A549 (cell line): ENCODE measurements around the gene TM7SF2. TPM values are rescaled to one million over a fixed set of nuclear protein-coding genes. Genes with fewer than 3 reads are reported as not detected.

ENCODE experiments used
- ATAC-seq, 2 experiments: fragments of 200-7000 bp in 1 of 2; fragments of >200 bp in 1 of 2; cut with Nextera tagmentation in 1 of 2; cut with Tn5 transposase in 1 of 2; 3 replicates each; pipeline versions ENCODE4 v1.8.0 to v1.9.1; 2018 to 2020; ENCODE audit warnings: mild to moderate bottlenecking in 1 of 2, moderate library complexity in 1 of 2
- CTCF ChIA-PET: fragments of 300-600 bp; sonication (Branson Sonifier 250); formaldehyde crosslinking; extraction: SDS; loops from one replicate; lab custom pipeline; 2021; ENCODE audit warnings: antibody characterized with exemption, inconsistent platforms; lab: Yijun Ruan, JAX
- POLR2A ChIA-PET: fragments of 350-600 bp; formaldehyde crosslinking; extraction: SDS; loops from one replicate; lab custom pipeline; 2021; ENCODE audit warnings: antibody characterized with exemption, inconsistent platforms; lab: Yijun Ruan, JAX
- DNase-seq, 2 experiments: peaks; one replicate each; pipeline versions ENCODE4 v3.0.0 to v3.0.0-alpha.2; 2011 to 2016; ENCODE audit warnings: low read depth in 1 of 2, low spot score in 1 of 2
- FAIRE-seq: peaks from 2 replicates; lab custom pipeline; 2011; peaks lifted over from hg19 to GRCh38; lab: Jason Lieb, UNC
- H3K27ac ChIP-seq, 2 experiments: fragments of >200 bp; sonication (Bioruptor Twin); formaldehyde crosslinking; 3 replicates each; pipeline ENCODE4 v1.5.1; 2016 to 2017
- H3K4me1 ChIP-seq: fragments of >200 bp; sonication (Bioruptor Twin); formaldehyde crosslinking; 3 replicates; pipeline ENCODE4 v1.6.1; 2016
- H3K4me2 ChIP-seq: fragments of >200 bp; sonication (Bioruptor Twin); formaldehyde crosslinking; 3 replicates; pipeline ENCODE4 v1.6.1; 2016
- H3K4me3 ChIP-seq: fragments of >200 bp; sonication (Bioruptor Twin); formaldehyde crosslinking; 3 replicates; pipeline ENCODE4 v1.5.1; 2016
- H3K9me3 ChIP-seq: fragments of >200 bp; sonication (Bioruptor Twin); formaldehyde crosslinking; 3 replicates; pipeline ENCODE4 v1.6.1; 2016
- CHD2 ChIP-seq: fragments of 150-350 bp; IDR thresholded peaks from 2 replicates; pipeline ENCODE4 v1.6.1; 2014; ENCODE audit warnings: low read length; ENCODE audit not compliant: partially characterized antibody
- EHF ChIP-seq: fragments of 250-450 bp; sonication (Bioruptor Pico); IDR thresholded peaks from 2 replicates; pipeline ENCODE4 v1.5.0; 2020; ENCODE audit warnings: mild to moderate bottlenecking
- HEYL ChIP-seq: fragments of 250-450 bp; sonication (Bioruptor Pico); IDR thresholded peaks from 2 replicates; pipeline ENCODE4 v1.8.0; 2021; ENCODE audit warnings: mild to moderate bottlenecking, moderate library complexity
- HOXB13 ChIP-seq: fragments of 250-450 bp; sonication (Bioruptor Pico); IDR thresholded peaks from 2 replicates; pipeline ENCODE4 v1.5.0; 2020; ENCODE audit warnings: low read depth, mild to moderate bottlenecking, moderate library complexity
- JUN ChIP-seq, 2 experiments: fragments of >200 bp; sonication (Bioruptor Twin); formaldehyde crosslinking; IDR thresholded peaks; 2 replicates in 1 of 2; 3 replicates in 1 of 2; pipeline ENCODE4 v1.6.1; 2016 to 2017
- KDM1A ChIP-seq: fragments of 200-600 bp; sonication (generic); IDR thresholded peaks from 2 replicates; pipeline ENCODE4 v1.6.1; 2016; ENCODE audit warnings: low read depth, mild to moderate bottlenecking
- NFE2L2 ChIP-seq: fragments of 150-350 bp; conservative IDR thresholded peaks from 2 replicates; pipeline ENCODE4 v1.6.1; 2014; ENCODE audit warnings: low read length
- RARB ChIP-seq: fragments of 250-450 bp; sonication (Bioruptor Pico); IDR thresholded peaks from 2 replicates; pipeline ENCODE4 v1.8.0; 2021; ENCODE audit warnings: mild to moderate bottlenecking, moderate library complexity
- RCOR1 ChIP-seq: fragments of 150-350 bp; IDR thresholded peaks from 2 replicates; pipeline ENCODE4 v1.6.1; 2014; ENCODE audit warnings: antibody characterized with exemption, low read length, low read depth
- SMC3 ChIP-seq: fragments of >200 bp; sonication (Bioruptor Twin); formaldehyde crosslinking; IDR thresholded peaks from 3 replicates; pipeline ENCODE4 v1.6.1; 2018; ENCODE audit warnings: inconsistent platforms
- SREBF2 ChIP-seq: fragments of 450-650 bp; IDR thresholded peaks from 2 replicates; pipeline ENCODE4 v1.6.1; 2014; ENCODE audit warnings: mild to moderate bottlenecking, moderate library complexity
- ZFP36 ChIP-seq: fragments of 450-650 bp; IDR thresholded peaks from 2 replicates; pipeline ENCODE4 v1.6.1; 2014; ENCODE audit warnings: borderline replicate concordance; ENCODE audit not compliant: partially characterized antibody
- WGBS: methylation state at CpG from one replicate; pipeline ENCODE4 v1.1.6; 2017; ENCODE audit errors: missing lambda C conversion rate; 5-methylcytosine and 5-hydroxymethylcytosine counted together
- polyA plus RNA-seq, 4 experiments: library from polyadenylated mRNA; depleted of rRNA in 3 of 4; stranded (reverse); fragments of >200 nt; fragmentation: RNase III in 1 of 4; extraction: RNeasy Plus Mini Kit Qiagen cat#74134 plus additional on column Dnase treatment in 1 of 4; gene quantifications; 2 replicates in 3 of 4; 3 replicates in 1 of 4; pipeline ENCODE4 v1.2.3, GENCODE V29; 2011 to 2017
- TF ChIP-seq, protein P1 (sequence below): IDR thresholded peaks from 2 replicates; pipeline ENCODE4 v1.6.1; 2012; ENCODE audit warnings: low read depth, borderline replicate concordance
- TF ChIP-seq, protein P2 (sequence below): IDR thresholded peaks from 2 replicates; pipeline ENCODE4 v1.6.1; 2012
- TF ChIP-seq, protein P3 (sequence below): fragments of >200 bp; sonication (Bioruptor Twin); formaldehyde crosslinking; IDR thresholded peaks from 3 replicates; pipeline ENCODE4 v1.5.1; 2016

TM7SF2 gene
- polyA plus RNA-seq, 2 of the 4 experiments (the other 2 are of a cell fraction), result 8.2 TPM

DNA sequence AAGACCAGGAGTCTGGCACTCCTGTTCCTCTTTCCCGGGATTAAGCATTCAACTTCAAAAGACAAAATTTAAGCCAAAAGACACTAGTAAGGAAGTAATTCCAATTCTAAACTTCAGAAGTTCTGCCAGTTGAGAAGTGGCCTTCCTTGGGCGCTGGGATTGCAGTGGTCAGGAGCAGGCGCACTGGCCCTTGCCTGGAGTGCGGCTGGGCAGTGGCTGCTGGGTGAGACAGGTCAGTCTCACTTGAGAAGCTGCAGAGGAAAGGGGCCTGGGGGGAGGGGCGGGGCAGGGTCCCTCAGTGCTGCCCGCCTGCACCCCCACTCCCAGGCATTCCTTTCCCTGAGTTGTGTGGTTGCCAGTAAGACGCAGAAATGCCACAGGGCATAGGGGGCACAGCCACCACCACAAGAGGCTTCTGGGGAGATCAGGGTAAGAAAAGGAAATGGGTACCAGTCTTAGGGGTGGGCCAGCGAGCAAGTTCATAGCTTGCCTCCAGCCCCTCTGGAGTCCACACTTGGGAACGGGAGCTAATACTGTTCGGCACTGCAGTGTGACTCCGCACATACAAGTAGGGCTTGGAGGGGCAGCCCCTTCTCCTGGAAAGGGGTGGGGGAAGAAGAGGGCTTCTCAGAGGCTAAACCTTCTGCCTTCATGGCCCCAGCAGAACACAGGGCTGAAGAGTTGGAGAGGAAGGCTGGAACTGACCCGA lies 16.0 kb downstream of the TM7SF2 start:
- CTCF ChIA-PET, result interaction anchor here (0.6 to 7.3 kb wide), 6 partner anchors 8 to 153 kb away, joined by 3 to 75 read pairs (median 4); partner anchors contain the start of genes FAU, MRPL49 and ZNHIT2
- H3K4me3 ChIP-seq, result no peak overlapping the region
- DNase-seq (no peak), FAIRE-seq (no peak)
- POLR2A ChIA-PET, result interaction anchor here (1.4 kb wide), 1 partner anchor 16 kb away, joined by 3 read pairs; the partner anchor contains the start of gene TM7SF2
- no peak for TF ChIP-seq SREBF2
- TF ChIP-seq, protein P1, sequence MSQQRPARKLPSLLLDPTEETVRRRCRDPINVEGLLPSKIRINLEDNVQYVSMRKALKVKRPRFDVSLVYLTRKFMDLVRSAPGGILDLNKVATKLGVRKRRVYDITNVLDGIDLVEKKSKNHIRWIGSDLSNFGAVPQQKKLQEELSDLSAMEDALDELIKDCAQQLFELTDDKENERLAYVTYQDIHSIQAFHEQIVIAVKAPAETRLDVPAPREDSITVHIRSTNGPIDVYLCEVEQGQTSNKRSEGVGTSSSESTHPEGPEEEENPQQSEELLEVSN, result no peak
- TF ChIP-seq HEYL, result no peak
- TF ChIP-seq ZFP36, result no peak
- TF ChIP-seq RCOR1, result no peak
- no peak for TF ChIP-seq CHD2
- TF ChIP-seq HOXB13 (CRISPR knock-in tag), result no peak
- TF ChIP-seq EHF (CRISPR knock-in tag), result no peak
- no peak for TF ChIP-seq KDM1A
- TF ChIP-seq, protein P2, sequence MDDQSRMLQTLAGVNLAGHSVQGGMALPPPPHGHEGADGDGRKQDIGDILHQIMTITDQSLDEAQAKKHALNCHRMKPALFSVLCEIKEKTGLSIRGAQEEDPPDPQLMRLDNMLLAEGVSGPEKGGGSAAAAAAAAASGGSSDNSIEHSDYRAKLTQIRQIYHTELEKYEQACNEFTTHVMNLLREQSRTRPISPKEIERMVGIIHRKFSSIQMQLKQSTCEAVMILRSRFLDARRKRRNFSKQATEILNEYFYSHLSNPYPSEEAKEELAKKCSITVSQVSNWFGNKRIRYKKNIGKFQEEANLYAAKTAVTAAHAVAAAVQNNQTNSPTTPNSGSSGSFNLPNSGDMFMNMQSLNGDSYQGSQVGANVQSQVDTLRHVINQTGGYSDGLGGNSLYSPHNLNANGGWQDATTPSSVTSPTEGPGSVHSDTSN, result no peak
- TF ChIP-seq SMC3, result no peak
- TF ChIP-seq, protein P3, sequence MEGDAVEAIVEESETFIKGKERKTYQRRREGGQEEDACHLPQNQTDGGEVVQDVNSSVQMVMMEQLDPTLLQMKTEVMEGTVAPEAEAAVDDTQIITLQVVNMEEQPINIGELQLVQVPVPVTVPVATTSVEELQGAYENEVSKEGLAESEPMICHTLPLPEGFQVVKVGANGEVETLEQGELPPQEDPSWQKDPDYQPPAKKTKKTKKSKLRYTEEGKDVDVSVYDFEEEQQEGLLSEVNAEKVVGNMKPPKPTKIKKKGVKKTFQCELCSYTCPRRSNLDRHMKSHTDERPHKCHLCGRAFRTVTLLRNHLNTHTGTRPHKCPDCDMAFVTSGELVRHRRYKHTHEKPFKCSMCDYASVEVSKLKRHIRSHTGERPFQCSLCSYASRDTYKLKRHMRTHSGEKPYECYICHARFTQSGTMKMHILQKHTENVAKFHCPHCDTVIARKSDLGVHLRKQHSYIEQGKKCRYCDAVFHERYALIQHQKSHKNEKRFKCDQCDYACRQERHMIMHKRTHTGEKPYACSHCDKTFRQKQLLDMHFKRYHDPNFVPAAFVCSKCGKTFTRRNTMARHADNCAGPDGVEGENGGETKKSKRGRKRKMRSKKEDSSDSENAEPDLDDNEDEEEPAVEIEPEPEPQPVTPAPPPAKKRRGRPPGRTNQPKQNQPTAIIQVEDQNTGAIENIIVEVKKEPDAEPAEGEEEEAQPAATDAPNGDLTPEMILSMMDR, result no peak
- TF ChIP-seq, all 56 proteins: peak for 0
- ATAC-seq, result no peak
- Histone ChIP-seq H3K4me1 (peaks cover 6% of the 10 kb centered on the region), H3K4me2 (no peak overlapping the region), H3K9me3 (no peaks in the 10 kb centered on the region), H3K27ac (no peak overlapping the region)
- 86% methylated on average over 10 of the region's 12 CpGs for WGBS

DNA sequence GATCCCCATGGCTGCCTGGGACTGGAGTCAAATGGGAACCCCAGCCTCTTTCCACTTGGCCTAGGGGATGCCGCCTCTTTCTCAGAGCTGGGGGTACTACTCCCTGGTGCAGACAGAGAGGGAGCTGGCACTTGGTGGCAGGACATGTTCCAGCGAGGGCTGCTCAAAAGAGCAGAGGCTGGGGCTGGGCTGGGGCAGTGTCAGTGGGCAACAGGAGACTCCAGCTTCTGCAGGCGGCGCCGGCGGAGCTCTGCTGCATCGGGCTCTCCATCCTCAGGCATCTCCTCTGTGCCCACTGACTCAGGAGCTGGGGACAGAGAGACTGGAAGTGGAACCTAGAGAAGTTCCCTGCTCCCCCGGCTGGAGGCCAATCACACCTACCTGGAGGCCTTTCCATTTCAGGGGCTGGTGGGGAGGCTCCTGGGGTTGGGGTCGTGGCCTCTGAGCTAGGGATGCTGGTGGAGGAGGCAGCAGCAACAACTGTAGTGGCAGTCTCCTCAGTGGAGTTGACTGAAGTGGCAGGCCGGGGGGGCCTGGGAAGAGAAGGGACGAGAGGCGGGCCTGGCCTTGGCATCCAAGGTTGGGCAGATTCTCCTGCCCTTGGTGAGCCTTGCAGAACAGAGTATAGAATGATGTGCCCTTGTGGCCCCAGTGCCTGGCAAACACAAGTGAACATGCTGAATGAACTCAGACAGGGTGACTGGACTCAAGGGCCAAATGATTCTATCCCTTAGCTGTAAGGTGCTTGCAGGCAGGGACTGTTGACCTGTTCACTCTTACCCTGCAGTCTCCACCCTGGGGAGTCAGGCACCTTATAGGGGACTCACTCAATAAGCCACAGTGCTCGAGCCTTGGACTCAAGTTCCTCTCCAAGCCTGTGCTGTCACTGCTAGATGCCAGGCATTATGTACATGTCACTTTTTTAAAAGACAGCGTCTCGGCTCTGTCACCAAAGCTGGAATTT lies 16.8 kb downstream of the TM7SF2 start:
- Histone ChIP-seq H3K9me3 (no peaks in the 10 kb centered on the region), H3K4me3 (no peak overlapping the region), H3K4me1 (peaks cover 9% of the 10 kb centered on the region), H3K27ac (no peak overlapping the region), H3K4me2 (no peak overlapping the region)
- POLR2A ChIA-PET, result interaction anchor here (1.4 kb wide), 1 partner anchor 17 kb away, joined by 3 read pairs; the partner anchor contains the start of gene TM7SF2
- no peak for ATAC-seq
- FAIRE-seq, result no peak
- CTCF ChIA-PET, result interaction anchor here (0.6 to 7.3 kb wide), 9 partner anchors 9 to 152 kb away, joined by 3 to 75 read pairs (median 3); partner anchors contain the start of genes FAU, MRPL49 and ZNHIT2
- TF ChIP-seq KDM1A, result no peak
- TF ChIP-seq HOXB13 (CRISPR knock-in tag), result no peak
- TF ChIP-seq RARB (CRISPR knock-in tag), result no peak
- TF ChIP-seq NFE2L2, result no peak
- TF ChIP-seq JUN (IDR thresholded peaks at IDR 0.05), result no peak
- 87% methylated on average over 12 of the region's 15 CpGs for WGBS
- DNase-seq, result no peak
